ENCODE data around the gene SLC45A1.

DNA sequence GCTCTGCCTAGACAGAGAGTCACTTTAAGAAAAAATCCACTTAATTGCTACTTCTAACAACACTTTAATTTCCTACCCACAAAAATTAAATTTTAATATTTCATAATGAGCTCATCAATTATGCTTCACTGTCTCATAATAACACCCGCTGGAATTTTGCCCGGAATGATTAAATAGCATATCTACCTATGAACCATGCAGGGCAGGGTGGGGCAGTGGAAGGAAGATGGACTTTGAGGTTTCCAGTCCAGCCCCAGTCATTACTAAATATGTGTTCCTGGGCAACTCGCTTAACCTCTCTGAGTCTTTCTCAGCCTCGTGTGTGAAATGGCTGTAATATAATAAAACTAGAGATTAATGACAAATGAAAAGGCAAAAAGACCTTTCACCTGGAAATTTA is 32.8 kb upstream of the SLC45A1 start:
- TF ChIP-seq POLR2A (IDR thresholded peaks at IDR 0.05), result no peak
- TF ChIP-seq, protein P1, sequence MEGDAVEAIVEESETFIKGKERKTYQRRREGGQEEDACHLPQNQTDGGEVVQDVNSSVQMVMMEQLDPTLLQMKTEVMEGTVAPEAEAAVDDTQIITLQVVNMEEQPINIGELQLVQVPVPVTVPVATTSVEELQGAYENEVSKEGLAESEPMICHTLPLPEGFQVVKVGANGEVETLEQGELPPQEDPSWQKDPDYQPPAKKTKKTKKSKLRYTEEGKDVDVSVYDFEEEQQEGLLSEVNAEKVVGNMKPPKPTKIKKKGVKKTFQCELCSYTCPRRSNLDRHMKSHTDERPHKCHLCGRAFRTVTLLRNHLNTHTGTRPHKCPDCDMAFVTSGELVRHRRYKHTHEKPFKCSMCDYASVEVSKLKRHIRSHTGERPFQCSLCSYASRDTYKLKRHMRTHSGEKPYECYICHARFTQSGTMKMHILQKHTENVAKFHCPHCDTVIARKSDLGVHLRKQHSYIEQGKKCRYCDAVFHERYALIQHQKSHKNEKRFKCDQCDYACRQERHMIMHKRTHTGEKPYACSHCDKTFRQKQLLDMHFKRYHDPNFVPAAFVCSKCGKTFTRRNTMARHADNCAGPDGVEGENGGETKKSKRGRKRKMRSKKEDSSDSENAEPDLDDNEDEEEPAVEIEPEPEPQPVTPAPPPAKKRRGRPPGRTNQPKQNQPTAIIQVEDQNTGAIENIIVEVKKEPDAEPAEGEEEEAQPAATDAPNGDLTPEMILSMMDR (IDR thresholded peaks at IDR 0.05), result no peak

Data from upper lobe of left lung (tissue), 4 donors.